NCI-H69 (cell line): ENCODE results near the gene ERP27.

Source experiments
- DNase-seq: peaks from one replicate; lab custom pipeline; 2025; lab: John Stamatoyannopoulos, UW

The ERP27 gene

DNA sequence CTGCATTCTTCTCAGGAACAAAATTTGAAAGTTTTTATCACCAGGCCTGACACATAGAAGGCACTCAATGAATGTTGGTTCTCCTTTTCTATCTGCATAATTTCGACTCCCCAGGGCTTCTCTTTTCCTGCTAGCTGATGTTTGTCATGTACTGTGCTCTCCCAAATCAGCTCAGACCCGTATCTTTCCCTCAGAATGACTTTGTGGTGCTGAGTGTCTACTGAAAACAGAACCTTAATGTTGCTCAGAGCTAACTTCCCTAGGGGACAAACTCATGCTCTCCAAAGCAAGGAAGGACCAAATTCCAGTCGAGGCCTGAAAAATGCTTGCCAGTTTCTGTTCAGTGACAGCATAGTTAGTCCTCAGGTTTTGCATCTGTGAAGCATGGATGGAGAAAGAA, 21.1 kb upstream of the ERP27 start:
- no peak for DNase-seq

- DNase-seq: no peak
Measured at GRCh38 chr12:14959126-14959440, 20.7 kb upstream of the ERP27 start.

DNA sequence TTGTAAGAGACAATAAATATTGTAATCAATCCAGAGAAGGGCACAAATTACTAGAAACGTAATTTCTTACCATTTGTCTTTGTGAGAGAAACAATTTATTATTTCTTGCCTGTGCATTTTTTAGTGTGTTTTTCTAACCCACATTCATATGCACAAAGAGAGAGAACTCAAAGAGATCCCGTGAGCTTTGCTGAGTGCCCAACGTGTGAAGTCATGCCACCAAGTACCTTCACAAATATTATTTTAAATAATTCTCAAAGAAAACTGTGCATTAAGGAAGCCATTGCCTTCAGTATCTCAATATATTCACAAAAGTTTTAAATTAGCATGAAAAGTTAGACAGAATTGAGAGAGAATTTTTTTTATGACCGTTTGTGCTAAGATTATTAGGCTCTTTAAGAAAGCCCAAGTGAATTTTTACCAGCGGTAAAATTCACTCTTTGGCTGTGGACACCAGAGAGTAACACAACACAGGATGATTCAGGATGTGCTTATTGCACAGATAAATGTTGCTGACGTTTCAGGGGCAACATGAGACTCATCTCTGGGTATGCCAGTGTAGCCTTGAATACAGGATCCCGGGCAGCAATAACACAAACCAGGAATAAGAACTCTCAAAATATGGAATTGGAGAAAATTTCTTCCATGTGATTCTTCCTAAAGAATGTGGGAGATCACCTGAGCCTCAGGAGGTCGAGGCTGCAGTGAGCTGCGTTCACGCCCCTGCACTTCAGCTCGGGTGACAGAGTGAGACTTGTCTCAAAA, 20.2 kb upstream of the ERP27 start:
- DNase-seq: no peak

- DNase-seq: no peak
Measured at GRCh38 chr12:14957551-14958168, 19.3 kb upstream of the ERP27 start.

DNA sequence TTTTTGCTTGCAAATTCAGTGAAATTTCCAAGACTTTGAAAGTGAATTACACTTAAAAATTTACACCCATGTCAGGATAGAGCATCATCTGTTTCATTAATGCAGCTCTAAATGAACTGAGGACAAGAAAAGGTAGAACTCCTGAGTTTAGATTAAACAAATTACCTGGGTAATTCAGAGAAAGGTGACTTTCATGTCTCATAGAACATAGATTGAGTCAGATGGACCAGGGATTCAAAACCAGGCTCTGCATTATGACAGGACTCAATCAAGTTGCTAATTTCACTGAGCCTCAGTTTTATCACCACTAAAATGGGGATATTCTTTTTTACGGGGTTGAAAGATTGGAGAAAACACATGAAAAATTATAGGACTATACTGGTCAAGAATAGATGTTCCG, 18.6 kb upstream of the ERP27 start:
- no peak for DNase-seq

DNA sequence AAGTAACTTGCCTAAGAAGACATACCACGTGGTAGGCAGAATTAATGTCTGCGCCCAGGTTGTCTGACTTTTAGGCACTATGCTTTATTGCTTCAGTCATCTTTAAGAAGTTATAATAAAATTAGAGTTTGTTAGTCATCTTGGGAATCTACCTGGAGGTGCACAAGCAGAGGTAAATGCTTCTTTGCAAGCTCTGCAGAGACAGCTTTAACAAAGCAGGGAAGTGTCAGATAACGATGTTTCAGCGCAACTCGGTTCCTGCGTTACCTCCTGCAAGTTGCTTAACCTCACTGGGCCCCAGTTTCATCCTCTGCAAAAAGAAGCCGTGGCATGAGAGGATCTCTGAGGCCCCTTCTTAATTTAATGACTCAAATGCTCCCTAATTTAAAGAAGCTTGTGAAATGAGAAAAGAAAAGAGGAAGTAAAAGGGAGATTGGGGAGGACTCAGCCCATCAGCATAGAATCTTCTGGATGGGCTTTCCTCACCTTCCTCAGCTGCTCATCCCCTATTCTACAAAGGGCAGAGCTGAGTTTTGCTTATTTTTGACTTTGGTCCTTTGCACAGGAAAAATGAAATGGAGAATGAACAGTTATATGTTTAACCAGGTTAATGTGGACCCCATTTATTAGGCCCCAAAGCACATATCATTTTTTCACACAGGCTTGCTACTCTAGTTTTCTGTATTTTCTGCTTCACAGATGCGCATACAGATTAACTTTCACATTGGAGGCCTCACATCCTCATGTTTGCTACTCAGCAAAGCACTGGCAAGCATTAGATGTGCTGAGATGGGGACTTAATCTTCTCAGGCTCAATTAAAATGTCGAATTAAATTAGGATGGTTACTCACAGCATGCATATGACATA, 17.9 kb upstream of the ERP27 start:
- no peak for DNase-seq

GRCh38 chr12:14954269-14954668, 15.9 kb upstream of the ERP27 start:
- DNase-seq: no peak

DNA sequence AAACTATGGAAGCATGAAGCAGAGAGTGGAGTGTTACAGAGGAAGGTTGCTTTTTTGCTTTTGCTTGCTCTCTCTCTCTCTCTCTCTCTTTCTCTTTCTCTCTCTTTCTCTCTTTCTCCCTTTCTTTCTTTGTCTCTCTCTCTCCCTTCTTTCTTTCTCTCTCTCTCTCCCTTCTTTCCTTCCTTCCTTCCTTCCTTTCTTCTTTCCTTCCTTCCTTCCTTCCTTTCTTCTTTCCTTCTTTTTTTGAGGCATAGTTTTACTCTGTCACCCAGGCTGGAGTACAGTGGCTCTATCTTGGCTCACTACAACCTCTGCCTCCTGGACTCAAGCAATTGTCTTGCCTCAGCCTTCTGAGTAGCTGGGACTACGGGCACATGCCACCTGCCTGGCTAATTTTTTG, 15.4 kb upstream of the ERP27 start:
- DNase-seq: no peak

GRCh38 chr12:14952299-14952921, 14.1 kb upstream of the ERP27 start:
- no peak for DNase-seq

GRCh38 chr12:14951851-14952250, 13.5 kb upstream of the ERP27 start:
- DNase-seq: no peak

DNA sequence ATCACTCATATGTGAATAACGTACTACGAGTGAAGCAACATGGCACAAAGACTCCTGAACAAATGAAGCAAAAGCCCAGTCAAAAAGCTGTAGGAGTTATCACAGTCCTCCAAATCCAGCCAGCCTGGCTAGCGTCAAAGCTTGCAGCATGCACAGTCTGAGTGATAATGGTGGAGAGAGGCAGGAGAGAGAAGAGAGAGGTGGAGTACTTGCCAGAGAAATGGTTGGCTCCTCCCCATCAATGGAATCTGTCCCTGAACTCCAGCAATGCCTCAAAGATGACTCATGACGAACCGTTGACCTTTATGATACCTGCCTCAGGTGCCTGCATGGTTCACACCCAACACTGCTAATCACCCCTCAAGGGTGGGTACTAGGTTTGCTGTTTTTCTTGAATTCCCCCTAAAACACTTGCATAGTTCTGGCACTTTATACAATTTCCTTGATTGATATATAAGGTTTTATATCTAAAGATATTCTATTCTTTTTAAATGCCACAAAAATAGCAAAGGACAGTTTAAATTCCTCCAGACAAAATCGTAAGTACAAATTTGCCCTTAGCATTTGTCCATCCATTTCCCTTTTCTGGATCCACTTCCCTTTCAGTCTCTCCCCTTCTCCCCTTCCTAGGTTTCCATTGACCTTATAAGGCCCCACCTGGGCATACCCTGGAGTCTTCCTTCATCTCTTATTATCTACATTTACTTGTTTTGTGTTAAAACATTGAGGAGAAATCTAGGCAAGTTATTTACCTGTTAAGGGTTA, 12.8 kb upstream of the ERP27 start:
- DNase-seq: no peak

DNA sequence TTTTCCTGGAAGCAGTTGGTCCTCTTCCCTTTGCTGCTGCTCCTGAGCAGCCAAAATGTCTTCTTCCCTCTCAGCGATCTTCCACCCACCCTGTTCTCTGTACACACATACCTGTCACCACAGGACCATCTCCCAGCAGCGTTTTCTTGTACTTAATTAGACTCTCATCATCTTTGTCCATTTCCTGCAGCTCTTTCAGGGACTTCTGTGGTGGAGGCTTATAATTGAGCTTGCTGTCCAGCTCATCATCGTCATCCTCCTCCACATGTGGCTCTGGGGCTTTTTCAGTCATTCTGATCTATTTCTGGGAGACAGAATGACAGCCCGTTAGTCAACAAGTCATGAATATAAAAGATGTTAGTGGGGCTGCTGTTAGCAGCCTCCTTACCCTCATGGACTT, 12.1 kb upstream of the ERP27 start:
- DNase-seq: no peak

DNA sequence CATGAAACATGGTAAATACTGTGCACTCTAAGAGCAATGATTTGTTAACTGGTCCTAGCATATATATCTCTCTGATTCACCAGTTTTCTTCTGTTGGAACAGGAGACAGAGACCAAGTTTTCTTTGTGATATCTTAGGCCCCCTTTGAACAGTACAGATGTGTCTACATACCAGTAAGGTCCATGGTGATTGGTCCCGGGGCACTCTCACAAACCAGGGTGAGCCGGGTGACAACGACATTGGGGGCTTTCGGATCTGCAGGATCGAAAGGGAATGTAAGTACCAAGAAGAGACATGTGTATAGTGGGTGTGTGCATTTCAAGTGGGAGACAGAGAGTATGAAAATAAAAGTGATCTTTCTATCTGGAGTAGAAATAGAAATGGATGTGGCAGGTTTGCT, 11.3 kb upstream of the ERP27 start:
- DNase-seq: no peak

GRCh38 chr12:14948672-14949071, 10.3 kb upstream of the ERP27 start:
- peak; percentile 32 for DNase-seq

DNA sequence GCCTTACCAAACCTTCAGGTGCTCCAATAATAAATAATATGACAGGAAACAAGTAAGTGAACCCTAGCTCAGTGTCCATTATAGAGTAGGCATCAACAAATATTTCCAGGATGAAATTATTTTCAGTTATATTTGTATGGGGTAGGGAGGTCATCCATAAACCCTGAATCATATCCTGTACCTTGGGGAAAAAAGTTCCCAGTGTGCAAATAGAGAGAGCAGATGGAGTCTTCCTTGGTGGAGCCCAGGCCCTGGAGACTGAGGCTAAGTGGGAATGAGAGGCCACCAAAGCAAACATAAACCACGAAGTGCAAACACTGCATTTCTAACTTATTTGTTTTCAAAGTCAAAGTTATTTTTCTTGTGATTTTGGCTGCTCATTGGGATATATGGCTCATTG, 8.5 kb upstream of the ERP27 start:
- DNase-seq: peak; percentile 1

DNA sequence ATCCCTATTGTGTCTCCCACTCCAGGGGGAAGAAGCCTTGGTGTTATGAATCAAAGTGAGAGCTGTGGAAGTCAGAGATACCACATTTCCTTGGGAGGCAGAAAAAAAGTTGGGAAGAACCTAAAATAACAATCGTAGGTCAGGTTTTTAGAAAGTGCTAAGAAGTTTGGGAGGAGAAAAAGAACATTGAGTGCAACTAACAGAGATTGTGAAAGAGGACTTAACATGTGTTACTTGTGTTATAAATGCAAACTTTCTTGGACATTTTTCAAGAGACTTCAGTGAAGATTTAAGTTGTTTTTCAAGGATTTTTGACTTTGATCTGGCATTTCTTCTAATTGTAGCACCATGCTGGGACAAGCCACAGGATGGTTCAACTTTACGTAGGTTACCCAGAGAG, 7.8 kb upstream of the ERP27 start:
- no peak for DNase-seq

GRCh38 chr12:14942196-14942931, 4.0 kb upstream of the ERP27 start:
- no peak for DNase-seq

DNA sequence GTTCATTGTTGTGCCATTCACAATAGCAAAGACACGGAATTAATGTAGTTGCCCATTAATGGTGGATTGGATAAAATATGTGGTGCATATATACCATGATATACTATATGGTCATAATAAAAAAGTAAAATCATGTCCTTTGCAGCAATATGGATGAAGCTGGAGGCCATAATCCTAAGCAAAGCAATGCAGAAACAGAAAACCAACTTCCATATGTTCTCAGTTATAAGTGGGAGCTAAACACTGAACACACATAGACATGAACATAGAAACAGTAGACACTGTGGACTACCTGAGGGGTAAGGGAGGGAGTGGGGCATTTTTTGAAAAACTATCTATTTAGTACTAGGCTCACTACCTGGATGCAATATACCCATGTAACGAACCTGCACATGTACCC, 3.0 kb upstream of the ERP27 start:
- no peak for DNase-seq

- no peak for DNase-seq
Measured at GRCh38 chr12:14937689-14938088, 648 bp downstream of the ERP27 start.

DNA sequence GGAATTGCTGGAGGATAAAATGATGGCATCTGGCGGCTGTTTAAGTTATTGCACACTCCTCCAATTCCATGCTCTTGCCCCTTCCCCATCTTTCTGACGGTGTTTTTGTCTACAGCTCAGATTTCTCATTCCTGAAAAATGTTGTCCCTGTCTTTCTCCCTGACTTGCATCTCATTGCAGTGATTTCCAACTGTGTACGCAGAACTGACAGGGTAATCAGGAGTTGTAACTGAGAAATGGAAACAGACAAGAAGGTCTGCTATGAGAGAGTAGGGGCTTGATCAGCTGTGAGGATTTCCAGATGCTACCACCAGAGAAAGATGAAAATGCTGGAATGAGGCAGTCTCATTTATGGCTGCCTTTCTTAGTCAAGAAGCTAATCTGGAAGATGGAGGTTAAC, 1.3 kb downstream of the ERP27 start:
- no peak for DNase-seq

GRCh38 chr12:14936224-14936861, 2.0 kb downstream of the ERP27 start:
- DNase-seq: peak; percentile 2
